Measurements from ENCODE around the gene DBX2.

Gene DBX2

GRCh38 chr12:45034861-45035265, 16.0 kb downstream of the DBX2 start:
- H3K9me2 ChIP-seq (replicated peaks; ENCODE audit: insufficient read depth, low read length) = no peaks in the 10 kb centered on the region
- H4K20me1 ChIP-seq (ENCODE audit: low read depth, low read length) = no peaks in the 10 kb centered on the region
- TF ChIP-seq EZH2phosphoT487 (conservative IDR thresholded peaks at IDR 0.05; ENCODE audit: low read length) (no peak), CTCF (IDR thresholded peaks at IDR 0.05; ENCODE audit: insufficient read depth, low read length, poor library complexity, severe bottlenecking) (no peak)
- no peak overlapping the region for H3K9ac ChIP-seq (ENCODE audit: low read length)
- no peaks in the 10 kb centered on the region for H3K27me3 ChIP-seq (ENCODE audit: low read length)
- H3K4me2 ChIP-seq (ENCODE audit: low read depth, low read length, poor library complexity, severe bottlenecking) = no peak overlapping the region
- no peaks in the 10 kb centered on the region for H3K9me3 ChIP-seq (ENCODE audit: insufficient read depth, low read length)
- H3K36me3 ChIP-seq (ENCODE audit: low read length) = no peaks in the 10 kb centered on the region
- H3F3A ChIP-seq (ENCODE audit: insufficient read depth) = no peaks in the 10 kb centered on the region
- no peak overlapping the region for H2AFZ ChIP-seq (ENCODE audit: low read depth, low read length, severe bottlenecking)
- H3K79me2 ChIP-seq (ENCODE audit: insufficient read depth, low read length) = no peaks in the 10 kb centered on the region
- no peak overlapping the region for H3K4me3 ChIP-seq (ENCODE audit: insufficient read depth, low read length, poor library complexity, severe bottlenecking)
- H3K27ac ChIP-seq (ENCODE audit: low read depth, low read length) = no peak overlapping the region

GRCh38 chr12:45017916-45018315, 33.0 kb downstream of the DBX2 start:
- Histone ChIP-seq H3K4me2 (ENCODE audit: low read depth, low read length, poor library complexity, severe bottlenecking) (no peak overlapping the region), H3K9me3 (ENCODE audit: insufficient read depth, low read length) (no peaks in the 10 kb centered on the region), H3K27me3 (ENCODE audit: low read length) (no peaks in the 10 kb centered on the region), H3K27ac (ENCODE audit: low read depth, low read length) (no peak overlapping the region), H3F3A (ENCODE audit: insufficient read depth) (no peaks in the 10 kb centered on the region), H2AFZ (ENCODE audit: low read depth, low read length, severe bottlenecking) (no peak overlapping the region), H3K9me2 (replicated peaks; ENCODE audit: insufficient read depth, low read length) (no peaks in the 10 kb centered on the region), H3K9ac (ENCODE audit: low read length) (no peak overlapping the region), H3K4me3 (ENCODE audit: insufficient read depth, low read length, poor library complexity, severe bottlenecking) (no peak overlapping the region), H3K79me2 (ENCODE audit: insufficient read depth, low read length) (no peaks in the 10 kb centered on the region), H3K36me3 (ENCODE audit: low read length) (no peaks in the 10 kb centered on the region), H4K20me1 (ENCODE audit: low read depth, low read length) (no peaks in the 10 kb centered on the region)
- no peak for TF ChIP-seq CTCF (IDR thresholded peaks at IDR 0.05; ENCODE audit: insufficient read depth, low read length, poor library complexity, severe bottlenecking)
- TF ChIP-seq EZH2phosphoT487 (conservative IDR thresholded peaks at IDR 0.05; ENCODE audit: low read length) = no peak

GRCh38 chr12:45014396-45014795, 36.5 kb downstream of the DBX2 start:
- no peaks in the 10 kb centered on the region for H3K27me3 ChIP-seq (ENCODE audit: low read length)
- no peaks in the 10 kb centered on the region for H4K20me1 ChIP-seq (ENCODE audit: low read depth, low read length)
- H3K27ac ChIP-seq (ENCODE audit: low read depth, low read length) = no peak overlapping the region
- H2AFZ ChIP-seq (ENCODE audit: low read depth, low read length, severe bottlenecking) = no peak overlapping the region
- H3K9me3 ChIP-seq (ENCODE audit: insufficient read depth, low read length) = 0 out of 2 replicates have a peak, but pooled peaks cover 3% of the 10 kb centered on the region
- no peaks in the 10 kb centered on the region for H3F3A ChIP-seq (ENCODE audit: insufficient read depth)
- TF ChIP-seq EZH2phosphoT487 (conservative IDR thresholded peaks at IDR 0.05; ENCODE audit: low read length) (no peak), CTCF (IDR thresholded peaks at IDR 0.05; ENCODE audit: insufficient read depth, low read length, poor library complexity, severe bottlenecking) (no peak)
- H3K79me2 ChIP-seq (ENCODE audit: insufficient read depth, low read length) = no peaks in the 10 kb centered on the region
- H3K9ac ChIP-seq (ENCODE audit: low read length) = no peak overlapping the region
- H3K4me3 ChIP-seq (ENCODE audit: insufficient read depth, low read length, poor library complexity, severe bottlenecking) = no peak overlapping the region
- H3K36me3 ChIP-seq (ENCODE audit: low read length) = no peaks in the 10 kb centered on the region
- no peak overlapping the region for H3K4me2 ChIP-seq (ENCODE audit: low read depth, low read length, poor library complexity, severe bottlenecking)
- no peaks in the 10 kb centered on the region for H3K9me2 ChIP-seq (replicated peaks; ENCODE audit: insufficient read depth, low read length)
